Parathyroid adenoma (tissue), 2 donors: ENCODE measurements around the gene ADAMTSL2.

Experiments
- H2AFZ ChIP-seq: fragments of 300-600 bp; sonication (generic); one replicate; pipeline ENCODE4 v1.7.0; 2017; ENCODE audit warnings: antibody characterized with exemption, mild to moderate bottlenecking
- H3K27ac ChIP-seq: fragments of 300-600 bp; sonication (generic); one replicate; pipeline ENCODE4 v1.7.0; 2017
- H3K27me3 ChIP-seq: fragments of 300-600 bp; sonication (generic); one replicate; pipeline ENCODE4 v1.7.0; 2017; ENCODE audit warnings: low read length; ENCODE audit not compliant: control insufficient read depth, insufficient read depth
- H3K36me3 ChIP-seq: fragments of 300-600 bp; sonication (generic); one replicate; pipeline ENCODE4 v1.7.0; 2017; ENCODE audit warnings: low read length; ENCODE audit not compliant: control insufficient read depth, insufficient read depth
- H3K4me1 ChIP-seq: fragments of 300-600 bp; sonication (generic); one replicate; pipeline ENCODE4 v1.7.0; 2017; ENCODE audit warnings: control low read depth
- H3K4me2 ChIP-seq: fragments of 300-600 bp; sonication (generic); one replicate; pipeline ENCODE4 v1.7.0; 2017; ENCODE audit warnings: low read length
- H3K4me3 ChIP-seq: fragments of 300-600 bp; sonication (generic); one replicate; pipeline ENCODE4 v1.7.0; 2017; ENCODE audit warnings: low read depth, low read length
- H3K79me2 ChIP-seq: fragments of 300-600 bp; sonication (generic); one replicate; pipeline ENCODE4 v1.7.0; 2017; ENCODE audit warnings: control low read depth
- H3K9ac ChIP-seq: fragments of 300-600 bp; sonication (generic); one replicate; pipeline ENCODE4 v1.7.0; 2017; ENCODE audit warnings: mild to moderate bottlenecking
- H3K9me3 ChIP-seq: fragments of 300-600 bp; sonication (generic); one replicate; pipeline ENCODE4 v1.7.0; 2017; ENCODE audit warnings: low read length; ENCODE audit not compliant: control insufficient read depth
- TF ChIP-seq, protein P1 (sequence below): fragments of 300-600 bp; sonication (generic); IDR thresholded peaks from one replicate; pipeline ENCODE4 v1.7.0; 2017; ENCODE audit warnings: antibody characterized with exemption, mild to moderate bottlenecking
- donor health status: primary hyperparathyroidism.

The ADAMTSL2 gene

DNA sequence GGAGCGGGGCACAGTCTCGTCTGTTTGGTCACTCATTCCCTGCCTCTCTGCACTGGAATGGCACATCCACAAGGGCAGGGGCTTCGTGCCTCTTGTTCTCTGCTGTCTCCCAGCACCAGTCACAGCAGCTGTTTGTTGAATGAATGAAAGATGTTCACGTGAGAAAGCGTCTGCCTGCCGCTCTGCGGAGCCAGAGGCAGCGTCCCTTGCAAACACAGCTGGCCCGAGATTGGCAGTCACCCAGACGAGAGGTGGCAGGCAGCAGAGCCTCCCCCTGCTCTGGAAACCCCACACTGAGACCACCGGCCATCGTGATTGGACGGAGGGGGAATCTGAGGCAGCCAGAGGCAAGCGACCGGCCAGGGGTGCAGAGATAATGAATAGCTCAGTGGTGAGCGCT lies 80.7 kb downstream of the ADAMTSL2 start:
- TF ChIP-seq, protein P1, sequence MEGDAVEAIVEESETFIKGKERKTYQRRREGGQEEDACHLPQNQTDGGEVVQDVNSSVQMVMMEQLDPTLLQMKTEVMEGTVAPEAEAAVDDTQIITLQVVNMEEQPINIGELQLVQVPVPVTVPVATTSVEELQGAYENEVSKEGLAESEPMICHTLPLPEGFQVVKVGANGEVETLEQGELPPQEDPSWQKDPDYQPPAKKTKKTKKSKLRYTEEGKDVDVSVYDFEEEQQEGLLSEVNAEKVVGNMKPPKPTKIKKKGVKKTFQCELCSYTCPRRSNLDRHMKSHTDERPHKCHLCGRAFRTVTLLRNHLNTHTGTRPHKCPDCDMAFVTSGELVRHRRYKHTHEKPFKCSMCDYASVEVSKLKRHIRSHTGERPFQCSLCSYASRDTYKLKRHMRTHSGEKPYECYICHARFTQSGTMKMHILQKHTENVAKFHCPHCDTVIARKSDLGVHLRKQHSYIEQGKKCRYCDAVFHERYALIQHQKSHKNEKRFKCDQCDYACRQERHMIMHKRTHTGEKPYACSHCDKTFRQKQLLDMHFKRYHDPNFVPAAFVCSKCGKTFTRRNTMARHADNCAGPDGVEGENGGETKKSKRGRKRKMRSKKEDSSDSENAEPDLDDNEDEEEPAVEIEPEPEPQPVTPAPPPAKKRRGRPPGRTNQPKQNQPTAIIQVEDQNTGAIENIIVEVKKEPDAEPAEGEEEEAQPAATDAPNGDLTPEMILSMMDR: no peak
- H2AFZ ChIP-seq: no peak overlapping the region
- H3K36me3 ChIP-seq: no peaks in the 10 kb centered on the region
- no peak overlapping the region for H3K4me2 ChIP-seq
- H3K9me3 ChIP-seq: no peaks in the 10 kb centered on the region
- H3K79me2 ChIP-seq: no peaks in the 10 kb centered on the region
- no peak overlapping the region for H3K27ac ChIP-seq
- H3K4me3 ChIP-seq: no peak overlapping the region
- H3K9ac ChIP-seq: no peak overlapping the region
- no peaks in the 10 kb centered on the region for H3K4me1 ChIP-seq
- H3K27me3 ChIP-seq: no peaks in the 10 kb centered on the region

DNA sequence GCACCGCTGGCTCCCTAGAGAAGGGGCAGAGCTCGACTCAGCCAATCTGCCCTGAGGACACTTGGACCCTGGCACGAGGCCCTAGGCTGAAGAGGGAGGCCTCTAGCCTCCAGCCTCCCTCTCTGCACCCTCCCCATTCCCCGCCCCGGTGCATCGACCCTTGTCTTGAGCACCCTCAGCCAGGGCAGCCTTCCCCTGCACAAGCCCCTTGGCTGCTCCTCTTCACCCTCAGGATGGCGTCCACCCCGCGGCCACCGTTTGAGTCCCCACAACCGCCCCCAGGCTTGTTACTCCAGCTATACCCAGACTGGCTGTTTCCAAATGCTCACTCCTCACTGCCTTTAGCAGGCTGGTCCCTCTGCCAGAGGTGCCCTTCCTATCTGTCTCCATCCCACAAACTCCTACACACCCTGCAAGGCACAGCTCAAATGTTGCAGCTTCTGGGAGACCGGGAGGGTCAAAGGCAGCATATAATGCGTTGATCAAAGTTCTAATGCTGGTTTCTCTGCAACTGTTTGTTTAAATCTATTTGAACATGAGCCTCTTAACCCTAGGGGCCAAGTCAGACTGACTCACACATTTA lies 81.2 kb downstream of the ADAMTSL2 start:
- Histone ChIP-seq H3K27ac (no peak overlapping the region), H2AFZ (no peak overlapping the region), H3K27me3 (no peaks in the 10 kb centered on the region)

DNA sequence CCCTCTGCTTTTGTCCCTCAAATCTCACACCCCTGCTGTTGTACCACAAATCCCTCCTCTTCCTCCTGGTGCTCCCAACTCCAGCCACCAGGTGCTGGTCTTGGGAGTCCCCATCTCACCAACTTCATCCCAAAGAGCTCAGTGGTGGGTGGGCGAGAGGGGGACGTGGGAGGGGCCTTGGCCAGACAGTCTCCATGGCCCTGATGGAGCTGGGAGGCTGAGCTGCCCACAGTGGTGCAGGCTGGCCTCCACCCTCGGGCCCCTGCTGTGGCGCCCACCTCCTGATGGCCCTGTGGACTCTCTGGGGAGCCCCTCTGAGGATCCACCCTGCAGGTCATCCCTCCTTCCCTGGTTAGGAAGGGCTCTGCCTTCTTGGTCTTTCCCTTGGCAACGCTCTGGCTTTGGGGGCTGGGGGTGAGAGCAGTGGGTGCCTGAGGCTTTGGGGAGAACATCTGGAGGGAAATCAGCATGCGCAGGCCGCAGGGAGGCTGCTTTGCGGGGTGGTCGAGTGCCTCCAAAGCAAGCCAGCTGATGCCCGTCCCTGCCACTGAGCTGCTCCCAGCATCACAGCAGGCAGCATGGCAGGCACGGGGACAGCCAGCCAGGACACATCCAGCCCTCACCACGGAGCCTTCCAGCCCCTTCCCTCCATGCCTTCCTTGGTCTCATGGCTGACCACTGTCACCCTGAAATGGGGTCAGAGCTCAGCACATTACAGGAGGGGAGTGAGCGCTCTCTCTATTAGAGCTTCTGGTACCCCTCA lies 82.3 kb downstream of the ADAMTSL2 start:
- Histone ChIP-seq H3K27ac (no peak overlapping the region), H3K79me2 (no peaks in the 10 kb centered on the region), H3K4me1 (no peaks in the 10 kb centered on the region), H3K27me3 (no peaks in the 10 kb centered on the region), H3K4me2 (no peak overlapping the region), H2AFZ (no peak overlapping the region), H3K36me3 (no peaks in the 10 kb centered on the region), H3K9me3 (no peaks in the 10 kb centered on the region), H3K4me3 (no peak overlapping the region), H3K9ac (no peak overlapping the region)
- TF ChIP-seq, protein P1: no peak

More for the DNA sequence above, 81.2 kb downstream of the ADAMTSL2 start:
- TF ChIP-seq, protein P1: no peak
- Histone ChIP-seq H3K4me2 (no peak overlapping the region), H3K36me3 (no peaks in the 10 kb centered on the region), H3K9ac (no peak overlapping the region), H3K4me1 (no peaks in the 10 kb centered on the region), H3K79me2 (no peaks in the 10 kb centered on the region), H3K4me3 (no peak overlapping the region), H3K9me3 (no peaks in the 10 kb centered on the region)

DNA sequence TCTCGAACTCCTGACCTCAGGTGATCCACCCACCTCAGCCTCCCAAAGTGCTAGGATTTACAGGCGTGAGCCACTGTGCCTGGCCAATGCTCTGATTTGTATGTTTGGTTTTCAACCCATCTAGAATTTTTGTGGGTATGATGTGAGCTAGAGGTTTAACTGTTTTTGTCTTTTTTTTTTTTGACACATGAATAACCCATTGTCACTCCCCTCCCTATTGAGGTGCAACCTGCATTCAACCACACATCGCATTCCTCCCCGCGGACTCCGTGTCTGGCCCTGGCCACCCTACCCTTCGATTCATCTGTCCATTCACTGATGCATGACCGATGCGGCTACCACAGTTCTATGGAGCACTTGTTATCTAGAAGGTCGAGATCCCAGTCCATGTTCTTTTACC lies 84.2 kb downstream of the ADAMTSL2 start:
- no peaks in the 10 kb centered on the region for H3K9me3 ChIP-seq
- H3K4me1 ChIP-seq: no peaks in the 10 kb centered on the region
- TF ChIP-seq, protein P1: no peak
- H3K79me2 ChIP-seq: no peaks in the 10 kb centered on the region
- no peaks in the 10 kb centered on the region for H3K36me3 ChIP-seq
- no peaks in the 10 kb centered on the region for H3K27me3 ChIP-seq
- no peak overlapping the region for H3K4me3 ChIP-seq
- no peak overlapping the region for H3K4me2 ChIP-seq
- no peak overlapping the region for H3K27ac ChIP-seq
- H2AFZ ChIP-seq: no peak overlapping the region
- no peak overlapping the region for H3K9ac ChIP-seq

DNA sequence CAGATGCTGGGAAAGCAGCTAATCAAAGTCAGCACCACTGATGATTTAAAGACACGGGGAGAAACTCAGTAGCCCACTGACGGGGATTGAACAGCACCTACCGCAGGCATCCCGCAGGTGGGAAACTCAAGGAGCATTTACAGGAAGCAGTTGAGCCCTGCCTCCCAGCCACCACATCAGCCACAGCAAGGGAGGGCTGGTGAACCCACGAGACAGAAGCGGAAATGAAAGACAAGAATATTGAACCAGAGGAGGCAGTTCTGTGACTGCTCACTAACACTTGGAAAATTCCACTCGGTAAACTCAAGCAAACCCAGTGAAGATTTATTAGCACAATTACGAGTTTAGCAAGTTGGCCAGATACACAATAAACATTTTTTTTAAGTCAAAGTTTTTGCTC lies 85.3 kb downstream of the ADAMTSL2 start:
- TF ChIP-seq, protein P1: no peak
- no peak overlapping the region for H3K4me3 ChIP-seq
- H3K36me3 ChIP-seq: no peaks in the 10 kb centered on the region
- H2AFZ ChIP-seq: no peak overlapping the region
- H3K4me1 ChIP-seq: no peaks in the 10 kb centered on the region
- H3K4me2 ChIP-seq: no peak overlapping the region
- no peak overlapping the region for H3K27ac ChIP-seq
- no peak overlapping the region for H3K9ac ChIP-seq
- H3K79me2 ChIP-seq: no peaks in the 10 kb centered on the region
- no peaks in the 10 kb centered on the region for H3K27me3 ChIP-seq
- no peaks in the 10 kb centered on the region for H3K9me3 ChIP-seq
